ENCODE data around the gene KCNN3. TPM values are rescaled to one million over a fixed set of nuclear protein-coding genes. Genes with fewer than 3 reads are reported as not detected.

KCNN3 gene
- polyA plus RNA-seq, 1 donor from 2014 or later = 2.2 TPM

DNA sequence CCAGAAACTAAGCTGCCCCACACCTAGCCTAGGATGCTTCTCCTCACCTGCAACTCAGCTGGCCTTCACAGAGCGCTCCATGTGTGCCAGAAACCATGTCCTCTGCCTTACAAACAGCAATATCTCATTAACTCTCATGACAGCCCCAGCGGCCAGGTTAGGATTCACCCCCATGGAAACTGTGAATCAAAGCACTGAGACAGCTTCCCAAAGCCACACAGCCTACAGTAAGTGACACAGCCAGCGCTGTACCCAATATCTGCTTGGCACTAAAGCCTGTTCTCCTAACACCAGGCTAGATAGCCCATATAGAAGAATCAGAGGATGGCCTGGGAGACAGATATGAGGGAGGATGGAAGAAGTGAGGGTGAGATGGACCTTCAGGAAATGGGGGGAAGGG, 13.5 kb downstream of the KCNN3 start:
- no peaks in the 10 kb centered on the region for H3K36me3 ChIP-seq (ENCODE audit: insufficient read depth, low read length)
- no peaks in the 10 kb centered on the region for H3F3A ChIP-seq (ENCODE audit: insufficient read depth, low read length, poor library complexity, severe bottlenecking)
- H3K79me2 ChIP-seq (replicated peaks; ENCODE audit: insufficient read depth, low read length) = no peaks in the 10 kb centered on the region
- no peaks in the 10 kb centered on the region for H3K9me2 ChIP-seq (ENCODE audit: insufficient read depth, low read length)
- H4K20me1 ChIP-seq (ENCODE audit: insufficient read depth) = no peaks in the 10 kb centered on the region
- H3K9me3 ChIP-seq (ENCODE audit: low read length) = no peaks in the 10 kb centered on the region
- no peak overlapping the region for H3K4me2 ChIP-seq (ENCODE audit: low read length)
- TF ChIP-seq SMC3 (conservative IDR thresholded peaks at IDR 0.05; ENCODE audit: poor library complexity) = no peak
- TF ChIP-seq EP300 (conservative IDR thresholded peaks at IDR 0.05; ENCODE audit: poor library complexity, severe bottlenecking) = no peak
- TF ChIP-seq, protein P1, sequence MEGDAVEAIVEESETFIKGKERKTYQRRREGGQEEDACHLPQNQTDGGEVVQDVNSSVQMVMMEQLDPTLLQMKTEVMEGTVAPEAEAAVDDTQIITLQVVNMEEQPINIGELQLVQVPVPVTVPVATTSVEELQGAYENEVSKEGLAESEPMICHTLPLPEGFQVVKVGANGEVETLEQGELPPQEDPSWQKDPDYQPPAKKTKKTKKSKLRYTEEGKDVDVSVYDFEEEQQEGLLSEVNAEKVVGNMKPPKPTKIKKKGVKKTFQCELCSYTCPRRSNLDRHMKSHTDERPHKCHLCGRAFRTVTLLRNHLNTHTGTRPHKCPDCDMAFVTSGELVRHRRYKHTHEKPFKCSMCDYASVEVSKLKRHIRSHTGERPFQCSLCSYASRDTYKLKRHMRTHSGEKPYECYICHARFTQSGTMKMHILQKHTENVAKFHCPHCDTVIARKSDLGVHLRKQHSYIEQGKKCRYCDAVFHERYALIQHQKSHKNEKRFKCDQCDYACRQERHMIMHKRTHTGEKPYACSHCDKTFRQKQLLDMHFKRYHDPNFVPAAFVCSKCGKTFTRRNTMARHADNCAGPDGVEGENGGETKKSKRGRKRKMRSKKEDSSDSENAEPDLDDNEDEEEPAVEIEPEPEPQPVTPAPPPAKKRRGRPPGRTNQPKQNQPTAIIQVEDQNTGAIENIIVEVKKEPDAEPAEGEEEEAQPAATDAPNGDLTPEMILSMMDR (IDR thresholded peaks at IDR 0.05; ENCODE audit: poor library complexity, severe bottlenecking) = no peak
- no peak for TF ChIP-seq EZH2 (IDR thresholded peaks at IDR 0.05; ENCODE audit: borderline replicate concordance, insufficient read depth, low read length, poor library complexity, severe bottlenecking)
- no peak for TF ChIP-seq TAF1 (IDR thresholded peaks at IDR 0.05; ENCODE audit: low read depth)
- TF ChIP-seq, protein P2, sequence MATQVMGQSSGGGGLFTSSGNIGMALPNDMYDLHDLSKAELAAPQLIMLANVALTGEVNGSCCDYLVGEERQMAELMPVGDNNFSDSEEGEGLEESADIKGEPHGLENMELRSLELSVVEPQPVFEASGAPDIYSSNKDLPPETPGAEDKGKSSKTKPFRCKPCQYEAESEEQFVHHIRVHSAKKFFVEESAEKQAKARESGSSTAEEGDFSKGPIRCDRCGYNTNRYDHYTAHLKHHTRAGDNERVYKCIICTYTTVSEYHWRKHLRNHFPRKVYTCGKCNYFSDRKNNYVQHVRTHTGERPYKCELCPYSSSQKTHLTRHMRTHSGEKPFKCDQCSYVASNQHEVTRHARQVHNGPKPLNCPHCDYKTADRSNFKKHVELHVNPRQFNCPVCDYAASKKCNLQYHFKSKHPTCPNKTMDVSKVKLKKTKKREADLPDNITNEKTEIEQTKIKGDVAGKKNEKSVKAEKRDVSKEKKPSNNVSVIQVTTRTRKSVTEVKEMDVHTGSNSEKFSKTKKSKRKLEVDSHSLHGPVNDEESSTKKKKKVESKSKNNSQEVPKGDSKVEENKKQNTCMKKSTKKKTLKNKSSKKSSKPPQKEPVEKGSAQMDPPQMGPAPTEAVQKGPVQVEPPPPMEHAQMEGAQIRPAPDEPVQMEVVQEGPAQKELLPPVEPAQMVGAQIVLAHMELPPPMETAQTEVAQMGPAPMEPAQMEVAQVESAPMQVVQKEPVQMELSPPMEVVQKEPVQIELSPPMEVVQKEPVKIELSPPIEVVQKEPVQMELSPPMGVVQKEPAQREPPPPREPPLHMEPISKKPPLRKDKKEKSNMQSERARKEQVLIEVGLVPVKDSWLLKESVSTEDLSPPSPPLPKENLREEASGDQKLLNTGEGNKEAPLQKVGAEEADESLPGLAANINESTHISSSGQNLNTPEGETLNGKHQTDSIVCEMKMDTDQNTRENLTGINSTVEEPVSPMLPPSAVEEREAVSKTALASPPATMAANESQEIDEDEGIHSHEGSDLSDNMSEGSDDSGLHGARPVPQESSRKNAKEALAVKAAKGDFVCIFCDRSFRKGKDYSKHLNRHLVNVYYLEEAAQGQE (IDR thresholded peaks at IDR 0.05; ENCODE audit: borderline replicate concordance) = no peak
- no peak for TF ChIP-seq POLR2AphosphoS5 (IDR thresholded peaks at IDR 0.05)
- no peak for TF ChIP-seq MXI1 (conservative IDR thresholded peaks at IDR 0.05; ENCODE audit: poor library complexity, severe bottlenecking)
- no peak for TF ChIP-seq RAD21 (conservative IDR thresholded peaks at IDR 0.05)
- no peak overlapping the region for H2AFZ ChIP-seq (ENCODE audit: low read depth, low read length)
- H3K27ac ChIP-seq (ENCODE audit: low read length) = no peak overlapping the region
- no peak overlapping the region for H3K9ac ChIP-seq (ENCODE audit: low read length)
- H3K4me3 ChIP-seq (ENCODE audit: low read length) = no peak overlapping the region
- H3K27me3 ChIP-seq (ENCODE audit: insufficient read depth, low read depth, low read length) = no peaks in the 10 kb centered on the region

DNA sequence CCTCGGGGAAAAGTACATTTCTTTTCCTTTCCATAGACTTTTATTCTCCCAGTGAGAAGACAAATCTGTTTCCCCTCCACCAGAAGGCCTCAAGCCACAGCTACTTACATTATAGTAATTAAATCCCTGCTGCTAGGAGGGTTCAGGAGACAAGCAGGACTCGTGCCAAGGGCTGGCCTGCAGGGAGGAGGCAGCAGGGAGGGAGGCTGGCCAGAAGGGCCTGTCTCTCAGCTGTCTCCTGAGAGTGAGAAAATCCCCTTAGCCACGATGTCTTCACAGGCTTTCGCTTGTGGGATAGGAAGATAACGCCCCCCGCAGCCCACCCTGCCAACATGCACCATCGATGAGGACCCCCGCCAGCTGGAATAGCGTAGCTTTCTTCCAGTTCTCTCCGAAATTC, 14.0 kb downstream of the KCNN3 start:
- H3K4me3 ChIP-seq (ENCODE audit: low read length) = no peak overlapping the region

More for the DNA sequence above, 14.0 kb downstream of the KCNN3 start:
- Histone ChIP-seq H3K27ac (ENCODE audit: low read length) (no peak overlapping the region), H2AFZ (ENCODE audit: low read depth, low read length) (no peak overlapping the region), H4K20me1 (ENCODE audit: insufficient read depth) (no peaks in the 10 kb centered on the region), H3K36me3 (ENCODE audit: insufficient read depth, low read length) (no peaks in the 10 kb centered on the region), H3K79me2 (replicated peaks; ENCODE audit: insufficient read depth, low read length) (no peaks in the 10 kb centered on the region), H3K9ac (ENCODE audit: low read length) (no peak overlapping the region), H3K4me2 (ENCODE audit: low read length) (no peak overlapping the region), H3K9me3 (ENCODE audit: low read length) (no peaks in the 10 kb centered on the region), H3K27me3 (ENCODE audit: insufficient read depth, low read depth, low read length) (no peaks in the 10 kb centered on the region), H3F3A (ENCODE audit: insufficient read depth, low read length, poor library complexity, severe bottlenecking) (no peaks in the 10 kb centered on the region), H3K9me2 (ENCODE audit: insufficient read depth, low read length) (no peaks in the 10 kb centered on the region)
- TF ChIP-seq TAF1 (IDR thresholded peaks at IDR 0.05; ENCODE audit: low read depth) (no peak), POLR2AphosphoS5 (IDR thresholded peaks at IDR 0.05) (no peak), EP300 (conservative IDR thresholded peaks at IDR 0.05; ENCODE audit: poor library complexity, severe bottlenecking) (no peak), SMC3 (conservative IDR thresholded peaks at IDR 0.05; ENCODE audit: poor library complexity) (no peak), MXI1 (conservative IDR thresholded peaks at IDR 0.05; ENCODE audit: poor library complexity, severe bottlenecking) (no peak), RAD21 (conservative IDR thresholded peaks at IDR 0.05) (no peak)
- TF ChIP-seq, protein P2 (IDR thresholded peaks at IDR 0.05; ENCODE audit: borderline replicate concordance) = no peak
- TF ChIP-seq, protein P1 (IDR thresholded peaks at IDR 0.05; ENCODE audit: poor library complexity, severe bottlenecking) = peak; percentile 13
